H9 (cell line): ENCODE results near the gene PACSIN2. TPM values are rescaled to one million over a fixed set of nuclear protein-coding genes. Genes with fewer than 3 reads are reported as not detected.

Experiments
- DNase-seq: peaks from one replicate; pipeline ENCODE4 v3.0.0-alpha.2; 2017
- H2AFZ ChIP-seq: one replicate; pipeline ENCODE4 v1.6.1; 2013; ENCODE audit warnings: mild to moderate bottlenecking, low read length, control low read depth, moderate library complexity
- H2AK5ac ChIP-seq: 2 replicates; pipeline ENCODE4 v1.6.1; 2013; ENCODE audit warnings: low read length, control low read depth, mixed read lengths; ENCODE audit not compliant: insufficient read length
- H2BK120ac ChIP-seq: one replicate; pipeline ENCODE4 v1.6.1; 2013; ENCODE audit warnings: low read depth, mild to moderate bottlenecking, low read length, control low read depth, inconsistent platforms; ENCODE audit not compliant: poor library complexity, severe bottlenecking
- H2BK12ac ChIP-seq: 2 replicates; pipeline ENCODE4 v1.6.1; 2013; ENCODE audit warnings: low read length, control low read depth, mixed read lengths, low read depth; ENCODE audit not compliant: insufficient read length
- H2BK15ac ChIP-seq: 2 replicates; pipeline ENCODE4 v1.6.1; 2013; ENCODE audit warnings: low read depth, low read length, control low read depth
- H2BK20ac ChIP-seq: one replicate; pipeline ENCODE4 v1.6.1; 2013; ENCODE audit warnings: low read depth, mild to moderate bottlenecking, low read length, control low read depth, inconsistent platforms; ENCODE audit not compliant: poor library complexity, severe bottlenecking
- H2BK5ac ChIP-seq: 2 replicates; pipeline ENCODE4 v1.6.1; 2013; ENCODE audit warnings: low read length, control low read depth, mixed read lengths; ENCODE audit not compliant: insufficient read length
- H3K14ac ChIP-seq: 2 replicates; pipeline ENCODE4 v1.6.1; 2013; ENCODE audit warnings: low read length, control low read depth; ENCODE audit not compliant: insufficient read depth
- H3K18ac ChIP-seq: 2 replicates; pipeline ENCODE4 v1.6.1; 2013; ENCODE audit warnings: low read depth, mild to moderate bottlenecking, mixed read lengths, low read length, control low read depth; ENCODE audit not compliant: insufficient read length
- H3K23ac ChIP-seq: 2 replicates; pipeline ENCODE4 v1.6.1; 2013; ENCODE audit warnings: low read length, control low read depth, mixed read lengths, low read depth; ENCODE audit not compliant: insufficient read length
- H3K23me2 ChIP-seq: 2 replicates; pipeline ENCODE4 v1.6.1; 2013; ENCODE audit warnings: low read depth, mild to moderate bottlenecking, mixed read lengths, low read length, control low read depth; ENCODE audit not compliant: insufficient read length, poor library complexity, severe bottlenecking
- H3K27ac ChIP-seq: 2 replicates; pipeline ENCODE4 v1.5.1; 2013; ENCODE audit warnings: low read length, control low read depth, mixed read lengths, low read depth; ENCODE audit not compliant: insufficient read length
- H3K27me3 ChIP-seq: 2 replicates; pipeline ENCODE4 v1.6.1; 2013; ENCODE audit warnings: low read length, control low read depth, inconsistent platforms; ENCODE audit not compliant: insufficient read depth
- H3K4ac ChIP-seq: 2 replicates; pipeline ENCODE4 v1.6.1; 2013; ENCODE audit warnings: low read depth, mild to moderate bottlenecking, control low read depth, inconsistent platforms, low read length, moderate library complexity
- H3K4me1 ChIP-seq: 2 replicates; pipeline ENCODE4 v1.6.1; 2013; ENCODE audit warnings: low read length, control low read depth, inconsistent platforms; ENCODE audit not compliant: insufficient read depth
- H3K4me2 ChIP-seq: 2 replicates; pipeline ENCODE4 v1.6.1; 2013; ENCODE audit warnings: low read length, control low read depth, mixed read lengths; ENCODE audit not compliant: insufficient read length, insufficient read depth
- H3K56ac ChIP-seq: 2 replicates; pipeline ENCODE4 v1.6.1; 2013; ENCODE audit warnings: low read depth, mild to moderate bottlenecking, mixed read lengths, low read length, control low read depth; ENCODE audit not compliant: insufficient read length
- H3K79me1 ChIP-seq: 2 replicates; pipeline ENCODE4 v1.6.1; 2013; ENCODE audit warnings: low read depth, mild to moderate bottlenecking, moderate library complexity, low read length, control low read depth, inconsistent platforms; ENCODE audit not compliant: insufficient read depth, poor library complexity, severe bottlenecking
- H3K79me2 ChIP-seq: 2 replicates; pipeline ENCODE4 v1.6.1; 2013; ENCODE audit warnings: low read length, control low read depth, inconsistent platforms; ENCODE audit not compliant: insufficient read depth
- H3K9ac ChIP-seq: 2 replicates; pipeline ENCODE4 v1.6.1; 2013; ENCODE audit warnings: low read length, control low read depth, mixed read lengths; ENCODE audit not compliant: insufficient read length; ENCODE audit errors: extremely low read depth
- H3K9me3 ChIP-seq: one replicate; pipeline ENCODE4 v1.6.1; 2013; ENCODE audit warnings: low read depth, low read length, inconsistent platforms; ENCODE audit not compliant: control insufficient read depth
- H3T11ph ChIP-seq: one replicate; pipeline ENCODE4 v1.6.1; 2013; ENCODE audit warnings: mild to moderate bottlenecking, low read length, control low read depth, inconsistent platforms
- H4K20me1 ChIP-seq: one replicate; pipeline ENCODE4 v1.6.1; 2013; ENCODE audit not compliant: control insufficient read depth, insufficient read length, insufficient read depth
- H4K5ac ChIP-seq: 2 replicates; pipeline ENCODE4 v1.6.1; 2013; ENCODE audit warnings: low read depth, mild to moderate bottlenecking, mixed read lengths, low read length, control low read depth; ENCODE audit not compliant: insufficient read length
- H4K8ac ChIP-seq: replicated peaks from 2 replicates; pipeline ENCODE4 v1.6.1; 2013; ENCODE audit warnings: low read length, control low read depth, mixed read lengths, low read depth; ENCODE audit not compliant: insufficient read length
- H4K91ac ChIP-seq: 2 replicates; pipeline ENCODE4 v1.6.1; 2013; ENCODE audit warnings: low read depth, mild to moderate bottlenecking, moderate library complexity, mixed read lengths, low read length, control low read depth; ENCODE audit not compliant: insufficient read length
- H3K27ac Mint-ChIP-seq, 3 experiments: 2 replicates in 2 of 3; 3 replicates in 1 of 3; pipeline ENCODE4 v1.8.0; 2020 to 2021; ENCODE audit warnings: mixed read lengths in 3 of 3, mild to moderate bottlenecking in 1 of 3, moderate library complexity in 1 of 3
- H3K27me3 Mint-ChIP-seq: 2 replicates; pipeline ENCODE4 v1.8.0; 2021; ENCODE audit warnings: low read depth, mild to moderate bottlenecking, moderate library complexity, mixed read lengths
- H3K36me3 Mint-ChIP-seq, 3 experiments: 2 replicates in 2 of 3; 3 replicates in 1 of 3; pipeline ENCODE4 v1.8.0; 2020 to 2021; ENCODE audit warnings: low read depth in 3 of 3, mixed read lengths in 3 of 3; ENCODE audit not compliant: insufficient read depth in 1 of 3
- H3K4me1 Mint-ChIP-seq, 2 experiments: 2 replicates each; pipeline ENCODE4 v1.8.0; 2020; ENCODE audit warnings: mixed read lengths in 2 of 2
- H3K4me3 Mint-ChIP-seq, 2 experiments: 2 replicates in 1 of 2; 3 replicates in 1 of 2; pipeline ENCODE4 v1.8.0; 2020 to 2021; ENCODE audit warnings: mild to moderate bottlenecking in 2 of 2, mixed read lengths in 2 of 2, moderate library complexity in 1 of 2
- H3K9me3 Mint-ChIP-seq, 2 experiments: 2 replicates in 1 of 2; 3 replicates in 1 of 2; pipeline ENCODE4 v1.8.0; 2020; ENCODE audit warnings: mild to moderate bottlenecking in 2 of 2, mixed read lengths in 2 of 2, moderate library complexity in 1 of 2
- CTCF ChIP-seq: fragments of 200-600 bp; sonication (generic); conservative IDR thresholded peaks from 3 replicates; pipeline ENCODE4 v1.8.0; 2021; ENCODE audit warnings: antibody characterized with exemption, mild to moderate bottlenecking
- WGBS: extraction: QIAGEN DNeasy Blood & Tissue Kit; methylation state at CpG from one replicate; pipeline ENCODE4 v1.1.7; 2013; ENCODE audit warnings: missing lambda C conversion rate, low lambda C conversion rate, mixed read lengths; ENCODE audit not compliant: insufficient read length; ENCODE audit errors: extremely low coverage; 5-methylcytosine and 5-hydroxymethylcytosine counted together
- total RNA-seq: library from RNA; stranded (reverse); gene quantifications from 2 replicates; pipeline ENCODE4 v1.2.1, GENCODE V29; 2021

PACSIN2 gene
- total RNA-seq, 1 experiment from 2014 or later: 62.3 TPM

GRCh38 chr22:42944409-42944808 lies 70.5 kb downstream of the PACSIN2 start:
- H2BK5ac ChIP-seq: no peak overlapping the region
- H2BK12ac ChIP-seq: no peak overlapping the region
- no CpG with 5 or more reads among the region's 5 CpGs for WGBS
- no peak overlapping the region for H2BK20ac ChIP-seq
- Mint-ChIP-seq H3K4me3 (no peak overlapping the region), H3K4me1 (peaks cover 50 to 56% of the 10 kb centered on the region in 2 experiments), H3K9me3 (no peaks in the 10 kb centered on the region), H3K36me3 (peaks cover 0 to 5% (median 0%) of the 10 kb centered on the region in 3 experiments; a peak in 1 of 7 replicates), H3K27me3 (no peaks in the 10 kb centered on the region; the same call in 1 of the 2 replicates), H3K27ac (no peak overlapping the region)
- H3K27ac ChIP-seq: no peak overlapping the region
- H4K91ac ChIP-seq: no peak overlapping the region
- no peak overlapping the region for H2AK5ac ChIP-seq
- no peak for TF ChIP-seq CTCF
- peaks cover 7% of the 10 kb centered on the region; the same call in 1 of the 2 replicates for H3K79me2 ChIP-seq
- H3K79me1 ChIP-seq: peaks cover 12% of the 10 kb centered on the region
- no peak overlapping the region for H3K23ac ChIP-seq
- H2BK120ac ChIP-seq: no peak overlapping the region
- H4K8ac ChIP-seq: no peak overlapping the region
- H3K4me1 ChIP-seq: peaks cover 23% of the 10 kb centered on the region
- no peak overlapping the region for H2AFZ ChIP-seq
- no peak overlapping the region for H3K14ac ChIP-seq
- no peak overlapping the region for H3K4ac ChIP-seq
- no peak overlapping the region for H3K18ac ChIP-seq
- H3K23me2 ChIP-seq: no peaks in the 10 kb centered on the region
- H3K56ac ChIP-seq: no peak overlapping the region
- H4K5ac ChIP-seq: no peak overlapping the region
- no peak overlapping the region for H3T11ph ChIP-seq
- no peak overlapping the region for H3K4me2 ChIP-seq
- no peaks in the 10 kb centered on the region for H4K20me1 ChIP-seq
- H2BK15ac ChIP-seq: no peak overlapping the region
- no peaks in the 10 kb centered on the region for H3K9me3 ChIP-seq
- no peaks in the 10 kb centered on the region for H3K27me3 ChIP-seq
- H3K9ac ChIP-seq: no peak overlapping the region
- DNase-seq: no peak
